ENCODE data around the gene STAP1.
"Not testable (repeated sequence)": the region's sequence is repeated elsewhere in the genome, so short reads cannot be mapped to it uniquely, and the experiment has no call there.

STAP1 gene

GRCh38 chr4:67558493-67558892 lies at the start of gene STAP1:
TSS of gene STAP1 (plus strand) at chr4:67558727. CDS start at chr4:67558810, 83 bp downstream.
- no peak for DNase-seq (ENCODE audit: low read depth)

- no peak for DNase-seq (ENCODE audit: low read depth)
Observed at GRCh38 chr4:67512501-67512900, 46.0 kb upstream of the STAP1 start.

- no peak for DNase-seq (ENCODE audit: low read depth)
Observed at GRCh38 chr4:67520141-67520540, 38.4 kb upstream of the STAP1 start.

- DNase-seq (ENCODE audit: low read depth): no peak
Observed at GRCh38 chr4:67521506-67521905, 37.0 kb upstream of the STAP1 start.

- no peak for DNase-seq (ENCODE audit: low read depth)
Observed at GRCh38 chr4:67522230-67522629, 36.3 kb upstream of the STAP1 start.

- DNase-seq (ENCODE audit: low read depth): no peak
Observed at GRCh38 chr4:67522851-67523671, 35.5 kb upstream of the STAP1 start.

GRCh38 chr4:67524140-67524539 lies 34.4 kb upstream of the STAP1 start:
- DNase-seq (ENCODE audit: low read depth): not testable (repeated sequence)

- no peak for DNase-seq (ENCODE audit: low read depth)
Observed at GRCh38 chr4:67531379-67531962, 27.1 kb upstream of the STAP1 start.

GRCh38 chr4:67532397-67532796 lies 26.1 kb upstream of the STAP1 start:
- DNase-seq (ENCODE audit: low read depth): not testable (repeated sequence)

- no peak for DNase-seq (ENCODE audit: low read depth)
Observed at GRCh38 chr4:67533112-67533511, 25.4 kb upstream of the STAP1 start.

GRCh38 chr4:67535280-67535840 lies 23.2 kb upstream of the STAP1 start:
- DNase-seq (ENCODE audit: low read depth): no peak

- no peak for DNase-seq (ENCODE audit: low read depth)
Observed at GRCh38 chr4:67539830-67540229, 18.7 kb upstream of the STAP1 start.

GRCh38 chr4:67542076-67542475 lies 16.5 kb upstream of the STAP1 start:
- no peak for DNase-seq (ENCODE audit: low read depth)

GRCh38 chr4:67545199-67546003 lies 13.1 kb upstream of the STAP1 start, which contains the start of gene CENPC:
TSS of gene CENPC (minus strand) at chr4:67545503. CDS start at chr4:67545355, 148 bp downstream.
- DNase-seq (ENCODE audit: low read depth): peak; percentile 85

GRCh38 chr4:67546004-67546356 lies 12.5 kb upstream of the STAP1 start:
- DNase-seq (ENCODE audit: low read depth): no peak

GRCh38 chr4:67546971-67547370 lies 11.6 kb upstream of the STAP1 start:
- no peak for DNase-seq (ENCODE audit: low read depth)

- DNase-seq (ENCODE audit: low read depth): no peak
Observed at GRCh38 chr4:67549123-67549522, 9.4 kb upstream of the STAP1 start.

GRCh38 chr4:67550451-67550850 lies 8.1 kb upstream of the STAP1 start:
- no peak for DNase-seq (ENCODE audit: low read depth)

- no peak for DNase-seq (ENCODE audit: low read depth)
Observed at GRCh38 chr4:67550857-67551256, 7.7 kb upstream of the STAP1 start.

- DNase-seq (ENCODE audit: low read depth): not testable (repeated sequence)
Observed at GRCh38 chr4:67552146-67552792, 6.3 kb upstream of the STAP1 start.

- DNase-seq (ENCODE audit: low read depth): no peak
Observed at GRCh38 chr4:67554096-67554495, 4.4 kb upstream of the STAP1 start.

GRCh38 chr4:67555447-67555846 lies 3.1 kb upstream of the STAP1 start:
- DNase-seq (ENCODE audit: low read depth): no peak
